Putamen (tissue), 1 donor: ENCODE results near the gene ADIRF.
A peak's percentile ranks its signal among the peaks of the same experiment; 100 is the strongest.
"Not testable (repeated sequence)": the region's sequence is repeated elsewhere in the genome, so short reads cannot be mapped to it uniquely, and the experiment has no call there.

Source experiments
- DNase-seq: peaks from one replicate; pipeline ENCODE4 v3.0.0-alpha.2; 2016; ENCODE audit warnings: low spot score

The ADIRF gene

DNA sequence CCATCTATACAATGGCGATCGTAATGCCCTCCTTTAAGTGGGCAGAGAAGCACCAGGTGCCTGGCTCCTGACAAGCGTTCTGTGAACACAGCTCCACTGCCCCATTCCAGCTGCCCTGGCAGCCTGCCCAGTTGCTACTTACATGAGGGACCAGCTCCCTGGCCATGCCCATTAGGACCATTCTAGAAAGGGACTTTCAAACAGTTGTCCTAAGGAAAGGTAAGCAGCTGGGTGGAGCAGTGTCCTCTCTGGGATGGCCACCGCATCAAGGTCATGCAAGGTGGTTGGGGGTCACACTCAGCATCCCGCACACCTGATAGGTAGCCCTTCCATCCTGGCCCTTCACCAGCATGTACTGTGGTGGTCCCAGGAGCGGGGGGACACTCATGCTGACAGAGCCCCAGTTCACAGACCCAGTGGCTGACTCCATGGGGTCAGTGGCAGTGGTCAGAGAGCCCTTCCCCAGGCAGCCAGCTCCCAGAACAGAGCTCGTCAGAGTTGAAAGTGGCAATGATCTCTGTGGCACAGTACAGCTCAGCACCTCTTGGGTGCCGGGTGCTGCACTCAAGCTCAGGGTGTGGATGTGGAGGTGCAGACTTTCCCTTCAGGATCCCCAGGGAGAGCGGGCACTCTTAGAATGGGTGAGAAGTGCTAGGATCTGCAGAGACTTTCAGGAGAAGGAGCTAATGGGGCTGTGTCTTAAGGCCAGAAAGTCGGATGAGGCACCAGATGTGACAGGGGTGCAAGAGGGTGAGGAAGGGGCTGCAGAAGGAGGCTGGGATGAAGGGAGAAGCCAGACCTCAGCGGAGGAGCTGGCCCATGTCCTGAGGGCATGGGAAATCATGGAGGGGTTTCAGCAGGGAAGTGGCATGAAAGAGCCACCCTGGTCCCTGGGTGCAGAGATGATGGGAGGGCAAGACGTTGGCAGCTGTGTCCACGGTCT, 21.8 kb upstream of the ADIRF start:
- DNase-seq: no peak

DNA sequence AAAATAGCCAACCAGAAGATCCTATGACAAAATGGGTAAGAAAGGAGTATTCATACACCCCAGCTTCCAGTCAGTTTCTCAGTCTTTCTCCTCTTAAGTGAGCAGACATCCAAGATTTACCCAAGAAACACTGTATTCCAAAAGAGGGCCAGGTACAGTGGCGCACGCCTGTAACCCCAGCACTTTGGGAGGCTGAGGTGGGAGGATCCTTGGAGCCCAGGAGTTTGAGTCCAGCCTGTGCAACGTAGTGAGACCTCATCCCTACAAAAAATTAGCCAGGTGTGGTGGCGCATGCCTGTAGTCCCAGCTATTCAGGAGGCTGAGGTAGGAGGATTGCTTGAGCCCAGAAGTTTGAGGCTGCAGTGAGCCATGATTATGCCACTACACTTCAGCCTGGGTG, 20.5 kb upstream of the ADIRF start:
- not testable (repeated sequence) for DNase-seq

DNA sequence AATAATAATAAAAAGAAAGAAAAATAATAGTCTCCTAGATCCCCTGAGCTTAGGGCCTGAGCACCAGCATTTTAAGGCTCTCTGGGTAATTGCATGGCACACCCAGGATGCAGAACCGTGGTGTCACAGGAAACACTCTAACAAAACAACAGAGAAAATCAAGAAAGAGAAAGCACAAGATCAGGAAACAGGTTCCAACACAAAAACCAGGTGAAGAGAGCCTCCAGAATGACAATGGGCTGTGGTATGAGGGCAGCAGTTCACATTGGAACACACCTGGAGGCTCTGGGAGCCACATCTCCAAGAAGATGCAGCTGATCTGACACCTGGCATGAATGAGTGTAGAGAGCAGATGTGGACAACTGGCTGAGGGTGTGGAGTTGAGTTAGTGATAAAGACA, 17.9 kb upstream of the ADIRF start:
- DNase-seq: no peak

DNA sequence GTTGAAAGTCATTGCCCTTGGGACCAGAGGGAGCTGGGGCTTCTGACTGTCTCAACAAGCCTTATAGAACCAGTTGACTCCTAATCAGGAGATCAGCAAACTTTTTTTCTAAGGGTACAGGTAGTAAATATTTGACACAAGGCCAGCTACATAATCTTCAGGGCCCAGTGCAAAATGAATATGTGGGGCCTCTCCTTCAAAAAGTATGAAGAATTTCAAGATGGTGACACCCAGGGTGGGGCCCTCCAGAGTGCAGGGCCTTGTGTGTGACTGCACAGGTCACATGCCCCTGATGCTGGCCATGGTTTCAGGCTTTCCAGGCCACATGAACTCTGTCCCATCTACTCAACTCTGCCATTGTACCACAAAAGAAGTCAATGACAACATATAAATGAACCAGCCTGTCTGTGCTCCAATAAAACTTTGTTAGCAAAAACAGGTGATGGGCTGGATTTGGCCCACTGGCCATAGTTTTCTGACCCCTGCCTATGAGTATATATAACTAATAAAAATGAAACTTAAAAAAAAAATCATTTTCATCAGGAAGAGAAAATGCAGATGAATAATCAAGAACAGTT, 17.0 kb upstream of the ADIRF start:
- no peak for DNase-seq

DNA sequence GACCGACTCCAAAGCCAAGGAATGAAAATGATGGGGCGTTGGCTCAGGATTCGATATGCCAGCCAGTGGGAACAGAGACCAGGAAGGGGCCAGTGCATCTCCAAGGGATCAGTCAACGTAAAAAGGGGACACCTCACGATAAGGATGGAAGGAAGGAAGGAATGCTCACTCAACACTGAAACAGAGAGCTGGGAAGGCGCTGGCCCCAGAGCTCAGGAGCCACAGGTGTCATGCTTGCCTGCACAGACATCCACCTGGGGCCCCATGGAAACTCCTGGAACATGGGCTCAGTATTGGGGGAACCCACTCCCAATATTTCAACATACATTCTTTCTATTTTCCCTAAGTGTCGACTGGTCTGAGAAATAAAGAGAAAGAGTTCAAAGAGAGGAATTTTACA, 16.2 kb upstream of the ADIRF start:
- DNase-seq: no peak

DNA sequence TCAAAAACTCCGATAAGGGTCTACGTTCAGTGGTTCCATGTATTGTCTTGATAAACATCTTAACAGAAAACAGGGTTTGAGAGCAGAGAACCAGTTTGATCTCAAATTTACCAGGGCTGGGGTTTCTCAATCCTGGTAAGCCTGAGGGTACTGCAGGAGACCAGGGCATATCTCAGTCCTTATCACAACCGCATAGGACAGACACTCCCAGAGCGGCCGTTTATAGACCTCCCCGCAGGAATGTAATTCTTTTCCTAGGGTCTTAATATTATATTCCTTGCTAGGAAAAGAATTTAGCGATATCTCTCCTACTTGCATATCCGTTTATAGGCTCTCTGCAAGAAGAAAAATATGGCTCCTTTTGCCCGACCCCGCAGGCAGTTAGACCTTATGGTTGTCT, 15.6 kb upstream of the ADIRF start:
- not testable (repeated sequence) for DNase-seq

DNA sequence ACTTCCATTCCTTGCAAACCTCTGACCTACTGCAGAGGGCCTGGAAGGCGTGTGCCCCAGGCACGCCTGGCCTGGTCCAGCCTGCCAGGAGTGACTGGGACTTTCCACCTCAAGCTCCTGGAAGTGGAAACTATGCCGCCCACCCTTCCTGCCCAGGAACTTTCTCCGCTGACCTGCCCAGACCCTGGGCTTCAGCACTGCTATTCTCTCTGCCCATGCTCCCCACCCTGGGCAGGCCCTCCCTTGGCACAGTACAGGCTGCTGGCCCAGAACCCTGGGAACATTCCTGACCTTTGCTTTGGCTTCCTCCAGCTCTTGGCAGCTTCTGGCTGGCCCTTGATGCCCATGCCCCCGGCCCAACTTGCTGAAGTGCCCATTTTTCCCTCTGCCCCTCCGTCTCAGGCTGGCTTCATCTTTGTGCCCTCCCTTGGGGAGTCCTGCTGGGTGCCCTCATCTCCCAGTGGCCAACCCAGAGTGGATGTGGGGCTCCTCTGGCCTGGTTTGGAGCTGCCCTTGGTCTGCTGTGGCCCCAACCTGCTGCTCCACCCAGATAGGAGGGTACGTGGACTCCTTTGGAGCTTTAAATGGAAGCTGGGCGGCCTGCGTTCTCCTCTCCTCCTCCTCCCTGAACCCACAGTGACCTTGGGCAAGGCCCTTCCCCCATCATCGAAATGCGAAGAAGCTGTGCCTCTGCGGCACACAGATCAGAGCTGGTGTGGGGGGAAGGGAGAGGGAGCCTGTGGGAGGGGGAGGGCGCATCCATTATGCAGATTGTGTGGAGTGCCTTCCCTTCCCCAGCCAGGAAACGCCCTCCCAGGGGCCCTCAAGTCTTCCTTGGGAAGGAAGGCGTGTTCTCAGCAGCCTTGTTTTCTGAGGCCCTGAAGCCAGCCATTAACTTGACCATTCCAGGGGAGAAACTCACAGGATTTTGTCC, 14.3 kb upstream of the ADIRF start:
- DNase-seq: peak; percentile 56

DNA sequence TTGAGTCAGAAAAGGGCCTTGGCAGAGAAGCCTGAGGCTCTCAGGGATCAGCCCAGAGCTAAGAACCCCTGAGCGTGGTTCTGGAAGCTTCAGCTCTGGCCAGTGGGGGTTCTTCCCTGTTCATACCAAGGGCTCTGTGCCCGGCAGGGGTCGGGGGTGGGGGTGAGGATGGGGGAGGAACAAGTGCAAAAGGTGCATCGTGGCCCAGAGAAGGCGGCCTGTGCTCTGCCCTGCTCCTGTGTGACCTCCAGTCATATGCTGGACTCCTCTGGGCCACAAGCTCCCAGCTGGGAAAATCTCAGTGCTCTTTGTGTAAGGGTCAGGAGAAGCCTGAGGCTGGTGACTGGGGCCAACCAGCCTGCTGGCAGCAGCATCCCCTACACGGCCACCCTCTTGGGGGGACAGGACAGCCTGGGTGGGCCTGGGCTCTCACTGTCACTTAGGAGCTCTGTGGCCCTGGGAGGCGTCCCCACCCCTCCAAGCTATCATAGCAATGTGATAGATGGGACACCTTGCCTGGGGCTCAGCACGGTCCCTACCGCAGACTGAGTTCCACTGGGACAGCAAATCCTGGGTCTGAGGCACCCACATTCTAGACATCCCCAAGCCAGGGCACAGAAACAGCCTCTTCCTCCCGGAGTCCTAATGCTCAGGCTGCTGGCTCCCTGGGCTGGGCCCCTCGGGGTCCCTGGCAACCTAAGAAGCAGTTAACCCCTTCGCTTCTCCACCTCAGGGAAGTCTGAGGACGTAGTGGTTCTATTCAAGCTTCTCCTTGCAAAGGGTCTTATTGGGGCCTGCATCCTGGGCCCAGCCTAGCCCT, 13.4 kb upstream of the ADIRF start:
- no peak for DNase-seq

DNA sequence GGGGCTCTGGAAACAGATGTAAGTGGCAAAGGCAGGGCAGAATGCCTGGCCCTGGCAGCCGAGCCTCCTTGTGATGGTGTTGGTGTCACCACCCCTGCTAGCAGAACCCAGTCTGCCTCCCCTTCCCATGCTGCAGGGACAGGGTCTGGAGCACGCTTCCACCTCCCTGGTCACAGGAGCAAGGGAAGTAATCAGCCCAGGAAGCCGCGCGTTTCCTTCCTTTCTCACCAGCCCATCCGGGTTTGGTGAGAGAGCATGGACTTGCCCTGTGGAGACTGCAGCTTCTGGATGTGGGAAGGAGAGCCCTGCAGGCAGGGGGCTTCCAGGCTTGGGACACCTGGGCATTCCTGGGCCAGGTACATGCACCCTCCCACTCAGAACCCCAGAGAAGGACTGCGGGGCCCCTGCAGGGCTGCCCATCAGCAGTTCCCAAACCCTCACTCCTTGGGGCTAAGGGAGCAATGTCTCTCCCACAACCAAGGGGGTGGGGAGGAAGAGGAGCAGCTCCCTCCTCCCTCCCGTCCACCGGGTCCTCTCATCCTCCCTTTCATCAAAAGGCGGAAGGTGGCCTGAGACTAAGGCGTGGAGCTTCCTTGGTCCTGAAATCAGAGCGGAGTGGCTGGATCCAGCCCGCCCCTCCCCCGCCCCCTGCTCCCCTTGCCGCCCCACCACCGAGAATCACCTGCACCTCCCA, 12.6 kb upstream of the ADIRF start:
- no peak for DNase-seq

DNA sequence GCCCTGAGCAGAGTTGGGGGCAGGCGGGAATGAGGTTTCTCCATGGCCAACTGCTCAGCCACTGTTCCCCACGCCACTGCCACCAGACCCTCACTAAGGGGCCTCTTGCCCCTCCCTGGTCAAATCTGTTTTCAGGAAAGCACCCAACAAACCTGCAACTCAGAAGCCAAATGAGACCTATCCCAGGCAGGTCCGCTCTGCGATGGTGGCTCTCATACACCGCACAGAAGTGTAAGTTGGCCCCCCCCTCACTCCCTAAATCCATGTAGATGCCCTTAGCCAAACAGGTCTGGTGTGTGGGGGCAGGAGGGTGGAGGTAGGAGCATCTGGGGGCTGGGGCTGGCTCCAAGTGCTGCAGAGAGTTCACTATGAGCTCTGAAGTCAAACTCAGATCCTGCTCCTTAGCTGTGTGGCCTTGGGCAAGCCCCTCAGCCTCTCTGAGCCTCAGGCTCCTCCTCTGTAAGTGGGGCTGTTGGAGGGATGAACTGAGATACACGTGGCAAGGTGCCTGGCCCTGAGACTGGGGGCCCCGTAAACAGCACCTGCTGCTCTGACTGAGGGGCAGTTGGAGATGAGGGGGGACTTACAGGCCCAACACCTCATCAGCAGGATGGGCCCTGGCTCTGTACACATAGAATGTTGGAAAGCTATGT, 12.0 kb upstream of the ADIRF start:
- no peak for DNase-seq

DNA sequence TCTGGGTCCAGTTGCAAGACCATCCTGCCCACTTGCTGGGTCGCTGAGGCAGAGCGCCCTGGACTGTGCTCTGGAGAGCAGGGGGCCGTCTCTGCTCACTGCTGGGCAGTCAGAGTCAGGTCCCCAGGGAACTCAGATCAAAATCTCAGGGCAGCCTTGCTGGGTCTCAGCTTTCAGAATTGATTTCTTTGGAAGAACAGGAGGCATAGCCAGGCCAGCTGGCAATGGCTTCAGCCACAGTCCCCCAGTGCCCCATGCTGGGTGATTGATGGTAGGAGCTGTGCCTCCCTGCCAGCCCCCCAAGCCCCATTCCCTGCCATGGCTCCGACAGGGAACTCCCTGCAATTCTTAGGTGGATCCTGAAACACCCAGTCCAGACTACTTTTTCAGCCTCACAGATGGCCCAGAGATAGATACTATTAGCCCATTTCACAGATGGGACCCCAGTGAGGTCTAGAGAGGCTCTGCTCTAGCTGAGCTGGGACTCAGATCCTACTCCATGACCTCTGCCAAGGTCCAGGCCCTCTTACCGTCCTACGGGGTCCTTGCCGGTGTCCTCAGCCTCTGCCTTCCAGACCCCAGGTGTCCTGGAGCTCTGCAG, 11.3 kb upstream of the ADIRF start:
- DNase-seq: no peak

DNA sequence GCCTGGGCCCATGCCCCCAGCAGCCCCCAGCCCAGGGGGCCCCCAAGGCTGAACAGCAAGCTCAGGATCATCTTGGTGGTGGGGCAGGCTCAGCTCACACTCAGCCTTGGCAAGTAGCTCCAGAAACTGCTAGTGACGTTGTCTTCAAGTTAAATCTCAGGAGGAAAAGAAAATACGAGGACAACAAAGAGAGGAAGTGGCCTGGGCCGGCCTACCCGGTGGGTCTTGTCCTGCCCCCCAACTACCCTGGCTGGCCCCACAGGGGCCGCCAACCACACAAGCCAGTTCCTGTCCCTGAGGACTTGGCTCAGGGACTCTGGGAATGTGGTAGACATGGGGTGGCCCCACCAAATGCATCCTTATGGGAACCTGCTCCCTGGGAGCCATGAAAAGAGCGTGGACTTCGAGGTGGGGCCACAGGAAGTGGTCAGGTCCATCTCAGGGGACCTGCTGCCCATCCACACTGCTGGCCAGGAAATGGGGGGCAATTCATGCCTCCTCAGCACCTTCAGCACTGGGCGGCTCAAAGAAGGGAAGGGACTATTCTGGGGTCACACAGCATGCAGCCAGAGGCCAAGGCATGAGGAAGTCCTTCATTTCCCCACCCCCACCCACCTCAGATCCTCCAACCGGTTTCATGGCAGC, 10.7 kb upstream of the ADIRF start, which contains the start of gene MMRN2:
Gene MMRN2 (minus strand): TSS at position 145 of the 645 bp plus-strand sequence. CDS start 74 bp downstream, at position 71.
- DNase-seq: no peak

DNA sequence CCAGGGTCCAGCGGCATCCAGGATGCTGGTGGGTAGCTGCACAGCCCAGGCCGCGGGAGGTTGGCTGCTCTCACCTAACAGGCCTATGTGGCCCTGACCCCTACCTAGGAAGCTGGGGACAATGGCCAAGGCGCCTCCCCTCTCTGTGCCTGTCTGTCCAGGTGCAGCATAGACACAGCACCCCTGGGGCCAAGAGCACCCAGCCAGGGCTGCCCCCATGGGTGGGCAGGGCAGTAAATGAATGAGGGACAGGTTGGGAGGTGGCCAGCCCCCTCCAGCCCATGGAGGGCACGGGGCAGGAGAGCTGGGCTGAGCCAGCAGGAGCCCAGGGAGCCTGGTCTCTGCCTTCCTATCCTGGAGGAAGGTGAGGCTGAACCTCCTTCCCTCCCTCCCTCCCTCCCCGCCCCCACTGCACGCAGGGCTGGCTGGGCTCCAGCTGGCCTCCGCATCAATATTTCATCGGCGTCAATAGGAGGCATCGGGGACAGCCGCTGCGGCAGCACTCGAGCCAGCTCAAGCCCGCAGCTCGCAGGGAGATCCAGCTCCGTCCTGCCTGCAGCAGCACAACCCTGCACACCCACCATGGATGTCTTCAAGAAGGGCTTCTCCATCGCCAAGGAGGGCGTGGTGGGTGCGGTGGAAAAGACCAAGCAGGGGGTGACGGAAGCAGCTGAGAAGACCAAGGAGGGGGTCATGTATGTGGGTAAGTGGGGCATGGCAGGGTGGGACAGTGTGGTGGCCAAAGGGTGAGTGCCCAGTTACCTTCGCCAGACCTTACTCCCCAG, 10.0 kb upstream of the ADIRF start, which contains the start of gene SNCG:
Gene SNCG (plus strand): TSS at position 484 of the 785 bp plus-strand sequence. CDS start 99 bp downstream, at position 583.
- DNase-seq: no peak

DNA sequence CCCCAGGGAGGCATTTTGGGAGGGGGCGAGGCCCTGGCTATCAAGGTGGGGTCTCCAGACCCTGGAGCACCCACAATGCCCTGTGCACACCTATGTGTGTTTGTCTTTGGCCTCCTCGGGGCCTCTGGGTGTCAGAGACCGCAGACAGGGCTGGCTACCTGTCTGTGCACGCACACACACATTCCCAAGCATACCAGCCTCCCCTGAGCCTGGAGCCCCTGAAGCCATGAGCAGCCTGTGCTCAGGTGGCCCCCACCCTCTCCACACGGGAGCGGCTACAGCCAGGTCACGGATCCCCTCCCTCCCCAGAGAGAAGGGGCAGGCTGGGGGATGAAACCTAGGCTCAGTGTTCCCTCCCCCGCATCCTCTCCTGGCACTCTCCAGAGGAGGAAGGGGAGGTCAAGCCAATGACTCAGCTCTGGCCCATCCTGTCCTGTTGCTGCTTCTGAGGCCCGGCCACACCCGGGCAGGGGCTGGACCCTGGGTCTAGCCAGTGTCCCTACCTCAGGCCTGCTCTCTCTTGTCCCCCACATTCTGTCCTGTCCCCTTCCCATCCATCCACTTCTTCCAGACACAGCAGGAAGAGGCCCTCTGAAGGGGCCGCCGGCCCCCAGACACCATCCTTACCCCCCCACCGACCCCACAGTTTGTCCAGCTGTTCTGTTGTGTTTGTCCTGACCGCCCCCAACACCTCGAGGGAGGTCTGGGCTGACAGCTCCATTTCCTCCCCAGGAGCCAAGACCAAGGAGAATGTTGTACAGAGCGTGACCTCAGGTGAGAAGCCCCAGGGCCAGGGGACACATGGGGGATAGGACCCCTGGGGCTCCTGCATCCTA, 9.2 kb upstream of the ADIRF start:
- DNase-seq: no peak

DNA sequence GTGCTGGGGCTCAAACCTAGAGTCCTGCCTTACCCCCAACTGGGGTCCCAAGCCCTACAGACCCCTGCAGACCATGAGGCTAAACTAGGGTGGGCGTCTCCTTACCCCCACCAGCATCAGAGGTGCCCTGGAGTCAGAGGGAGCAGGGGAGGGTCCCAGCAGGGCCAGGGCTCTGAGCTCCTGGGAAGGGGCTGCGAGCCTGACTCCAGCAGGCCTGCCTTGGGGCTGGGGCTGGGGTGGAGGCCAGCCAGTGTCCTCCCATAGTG, 8.6 kb upstream of the ADIRF start:
- no peak for DNase-seq

DNA sequence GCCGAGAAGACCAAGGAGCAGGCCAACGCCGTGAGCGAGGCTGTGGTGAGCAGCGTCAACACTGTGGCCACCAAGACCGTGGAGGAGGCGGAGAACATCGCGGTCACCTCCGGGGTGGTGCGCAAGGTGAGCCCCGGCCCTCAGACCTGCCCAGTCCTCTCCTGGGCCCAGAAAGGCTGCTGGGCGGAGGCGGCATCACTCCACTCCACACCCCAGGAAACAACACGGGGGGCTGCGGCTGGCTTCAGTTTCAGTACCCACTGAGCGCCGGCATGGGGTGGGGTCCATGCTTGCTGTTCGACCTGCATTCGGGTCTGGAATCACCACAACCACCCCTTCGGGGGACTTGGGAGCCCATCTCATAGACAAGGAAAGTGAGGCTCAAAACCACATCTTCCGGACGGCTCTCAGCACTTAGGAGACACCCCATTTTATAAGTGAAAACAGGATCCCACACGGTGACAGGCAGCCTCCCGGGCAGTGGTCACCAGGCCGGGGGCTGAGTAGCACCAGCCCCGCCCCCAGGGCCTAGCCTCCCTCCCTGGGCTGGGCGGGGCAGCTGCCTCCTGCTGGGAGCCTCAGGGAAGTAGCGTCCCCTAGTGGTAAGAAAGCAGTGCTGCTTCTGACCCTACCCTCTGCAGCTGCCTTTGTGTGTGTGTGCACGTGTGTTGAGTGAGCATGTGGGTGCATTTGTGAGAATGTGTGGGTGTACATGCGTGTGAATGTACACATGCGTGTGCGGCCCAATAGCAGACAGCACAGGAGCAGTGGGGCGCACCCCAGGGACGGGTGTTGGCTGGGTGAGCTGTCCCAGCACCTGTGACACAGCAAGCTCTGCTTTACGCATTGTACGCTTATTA, 8.0 kb upstream of the ADIRF start:
- no peak for DNase-seq
